ENCODE data around the gene ATR.

DNA sequence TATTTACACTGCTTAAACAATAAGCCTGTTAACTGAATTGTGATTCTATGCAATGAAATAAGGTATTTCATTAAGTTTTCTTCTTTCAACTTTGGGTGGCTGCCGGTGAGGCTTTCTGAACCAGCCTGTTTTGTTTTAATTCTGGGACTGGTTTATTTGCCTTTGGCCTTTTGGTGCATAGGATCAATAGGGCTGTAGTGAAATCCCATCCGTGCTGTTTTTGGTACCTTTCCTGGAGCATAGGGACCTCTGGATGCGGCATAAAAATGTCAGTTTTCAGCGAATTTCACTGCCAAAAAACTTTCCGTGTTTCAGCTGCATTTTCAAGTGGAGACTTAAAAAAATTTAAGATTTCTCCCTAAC is 18.2 kb upstream of the ATR start:
- TF ChIP-seq, protein P1, sequence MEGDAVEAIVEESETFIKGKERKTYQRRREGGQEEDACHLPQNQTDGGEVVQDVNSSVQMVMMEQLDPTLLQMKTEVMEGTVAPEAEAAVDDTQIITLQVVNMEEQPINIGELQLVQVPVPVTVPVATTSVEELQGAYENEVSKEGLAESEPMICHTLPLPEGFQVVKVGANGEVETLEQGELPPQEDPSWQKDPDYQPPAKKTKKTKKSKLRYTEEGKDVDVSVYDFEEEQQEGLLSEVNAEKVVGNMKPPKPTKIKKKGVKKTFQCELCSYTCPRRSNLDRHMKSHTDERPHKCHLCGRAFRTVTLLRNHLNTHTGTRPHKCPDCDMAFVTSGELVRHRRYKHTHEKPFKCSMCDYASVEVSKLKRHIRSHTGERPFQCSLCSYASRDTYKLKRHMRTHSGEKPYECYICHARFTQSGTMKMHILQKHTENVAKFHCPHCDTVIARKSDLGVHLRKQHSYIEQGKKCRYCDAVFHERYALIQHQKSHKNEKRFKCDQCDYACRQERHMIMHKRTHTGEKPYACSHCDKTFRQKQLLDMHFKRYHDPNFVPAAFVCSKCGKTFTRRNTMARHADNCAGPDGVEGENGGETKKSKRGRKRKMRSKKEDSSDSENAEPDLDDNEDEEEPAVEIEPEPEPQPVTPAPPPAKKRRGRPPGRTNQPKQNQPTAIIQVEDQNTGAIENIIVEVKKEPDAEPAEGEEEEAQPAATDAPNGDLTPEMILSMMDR (conservative IDR thresholded peaks at IDR 0.05; ENCODE audit: low read depth, low read length) = no peak
- no peak for TF ChIP-seq EZH2 (IDR thresholded peaks at IDR 0.05; ENCODE audit: low read length, unreplicated experiment)
